Measurements from ENCODE around the gene NBEA.

NBEA gene

GRCh38 chr13:35219021-35219420 lies 277.0 kb downstream of the NBEA start:
- no peak for DNase-seq (ENCODE audit: low read depth)

GRCh38 chr13:35225159-35225558 lies 283.1 kb downstream of the NBEA start:
- TF ChIP-seq CTCF (IDR thresholded peaks at IDR 0.05; ENCODE audit: control insufficient read depth, extremely low read depth, insufficient read depth), result no peak
- DNase-seq (ENCODE audit: low read depth), result no peak
- no peak overlapping the region for H3K4me3 ChIP-seq (ENCODE audit: low read depth, low read length)

More at GRCh38 chr13:35219021-35219420, 277.0 kb downstream of the NBEA start:
- no peak overlapping the region for H3K4me3 ChIP-seq (ENCODE audit: low read depth, low read length)
- TF ChIP-seq CTCF (IDR thresholded peaks at IDR 0.05; ENCODE audit: control insufficient read depth, extremely low read depth, insufficient read depth), result no peak

- TF ChIP-seq CTCF (IDR thresholded peaks at IDR 0.05; ENCODE audit: control insufficient read depth, extremely low read depth, insufficient read depth), result no peak
- DNase-seq (ENCODE audit: low read depth), result no peak
Observed at GRCh38 chr13:35225582-35225981, 283.5 kb downstream of the NBEA start.

GRCh38 chr13:35228536-35228935 lies 286.5 kb downstream of the NBEA start:
- DNase-seq (ENCODE audit: low read depth), result no peak
- H3K4me3 ChIP-seq (ENCODE audit: low read depth, low read length), result no peak overlapping the region
- no peak for TF ChIP-seq CTCF (IDR thresholded peaks at IDR 0.05; ENCODE audit: control insufficient read depth, extremely low read depth, insufficient read depth)

More at GRCh38 chr13:35225582-35225981, 283.5 kb downstream of the NBEA start:
- no peak overlapping the region for H3K4me3 ChIP-seq (ENCODE audit: low read depth, low read length)

- H3K4me3 ChIP-seq (ENCODE audit: low read depth, low read length), result no peak overlapping the region
- no peak for DNase-seq (ENCODE audit: low read depth)
- TF ChIP-seq CTCF (IDR thresholded peaks at IDR 0.05; ENCODE audit: control insufficient read depth, extremely low read depth, insufficient read depth), result no peak
Observed at GRCh38 chr13:35231426-35231825, 289.4 kb downstream of the NBEA start.

- no peak overlapping the region for H3K4me3 ChIP-seq (ENCODE audit: low read depth, low read length)
- DNase-seq (ENCODE audit: low read depth), result no peak
- no peak for TF ChIP-seq CTCF (IDR thresholded peaks at IDR 0.05; ENCODE audit: control insufficient read depth, extremely low read depth, insufficient read depth)
Observed at GRCh38 chr13:35238274-35238673, 296.2 kb downstream of the NBEA start.

GRCh38 chr13:35252536-35253205 lies 310.6 kb downstream of the NBEA start:
- no peak for TF ChIP-seq CTCF (IDR thresholded peaks at IDR 0.05; ENCODE audit: control insufficient read depth, extremely low read depth, insufficient read depth)
- H3K4me3 ChIP-seq (ENCODE audit: low read depth, low read length), result no peak overlapping the region

More at GRCh38 chr13:35252536-35253205, 310.6 kb downstream of the NBEA start:
- no peak for DNase-seq (ENCODE audit: low read depth)
